HL-60 (cell line): ENCODE results near the gene SLC38A9.

Experiments
- DNase-seq, 2 experiments: peaks; one replicate each; pipeline ENCODE4 v3.0.0-alpha.2; 2010 to 2020; ENCODE audit warnings: low read depth in 1 of 2, low spot score in 1 of 2
- H3K27ac ChIP-seq: fragments of 250-450 bp; sonication (Bioruptor Pico); replicated peaks from 2 replicates; pipeline ENCODE4 v1.5.1; 2020; ENCODE audit warnings: mild to moderate bottlenecking, moderate library complexity
- H3K27me3 ChIP-seq: fragments of 250-450 bp; sonication (Bioruptor Pico); 2 replicates; pipeline ENCODE4 v1.5.1; 2021; ENCODE audit warnings: mild to moderate bottlenecking, moderate library complexity; ENCODE audit not compliant: insufficient read depth, poor library complexity, severe bottlenecking
- H3K4me3 ChIP-seq: replicated peaks from 2 replicates; pipeline ENCODE4 v1.5.1; 2011; ENCODE audit warnings: mild to moderate bottlenecking, control low read depth, low read length; ENCODE audit not compliant: insufficient read depth
- GABPA ChIP-seq: IDR thresholded peaks from 2 replicates; pipeline ENCODE4 v1.6.1; 2012; ENCODE audit warnings: low read depth
- POLR2AphosphoS5 ChIP-seq: IDR thresholded peaks from 2 replicates; pipeline ENCODE4 v1.6.1; 2012; ENCODE audit warnings: low read depth
- SPI1 ChIP-seq: IDR thresholded peaks from 2 replicates; pipeline ENCODE4 v1.6.1; 2012; ENCODE audit warnings: low read depth, mild to moderate bottlenecking, borderline replicate concordance
- TF ChIP-seq, protein P1 (sequence below): IDR thresholded peaks from 2 replicates; pipeline ENCODE4 v1.6.1; 2012; ENCODE audit warnings: low read depth; ENCODE audit not compliant: insufficient replicate concordance
- TF ChIP-seq, protein P2 (sequence below): IDR thresholded peaks from one replicate; pipeline ENCODE4 v1.5.1; 2011; ENCODE audit warnings: low read length, control low read depth, inconsistent platforms; ENCODE audit not compliant: insufficient read depth

The SLC38A9 gene

DNA sequence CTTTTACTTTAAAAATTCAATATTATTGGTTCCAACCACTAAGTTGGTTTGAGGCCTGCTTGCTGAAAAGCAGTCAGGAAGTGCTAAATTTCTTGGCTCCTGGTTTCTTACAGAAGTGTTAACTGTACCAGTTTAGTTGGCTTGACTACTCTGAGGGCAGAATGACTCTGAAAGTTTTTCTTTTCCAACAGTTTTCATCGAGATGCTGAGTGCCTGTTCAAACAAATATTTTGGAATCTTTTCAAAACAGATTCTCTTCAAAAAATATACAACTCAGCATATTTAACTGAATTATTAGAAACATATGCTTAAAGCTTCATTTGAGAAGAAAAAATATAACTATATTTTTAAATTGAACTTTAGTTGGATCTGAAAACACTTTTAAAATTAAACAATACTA, 37.0 kb downstream of the SLC38A9 start:
- H3K27ac ChIP-seq = no peak overlapping the region
- H3K27me3 ChIP-seq = no peaks in the 10 kb centered on the region
- TF ChIP-seq, protein P1, sequence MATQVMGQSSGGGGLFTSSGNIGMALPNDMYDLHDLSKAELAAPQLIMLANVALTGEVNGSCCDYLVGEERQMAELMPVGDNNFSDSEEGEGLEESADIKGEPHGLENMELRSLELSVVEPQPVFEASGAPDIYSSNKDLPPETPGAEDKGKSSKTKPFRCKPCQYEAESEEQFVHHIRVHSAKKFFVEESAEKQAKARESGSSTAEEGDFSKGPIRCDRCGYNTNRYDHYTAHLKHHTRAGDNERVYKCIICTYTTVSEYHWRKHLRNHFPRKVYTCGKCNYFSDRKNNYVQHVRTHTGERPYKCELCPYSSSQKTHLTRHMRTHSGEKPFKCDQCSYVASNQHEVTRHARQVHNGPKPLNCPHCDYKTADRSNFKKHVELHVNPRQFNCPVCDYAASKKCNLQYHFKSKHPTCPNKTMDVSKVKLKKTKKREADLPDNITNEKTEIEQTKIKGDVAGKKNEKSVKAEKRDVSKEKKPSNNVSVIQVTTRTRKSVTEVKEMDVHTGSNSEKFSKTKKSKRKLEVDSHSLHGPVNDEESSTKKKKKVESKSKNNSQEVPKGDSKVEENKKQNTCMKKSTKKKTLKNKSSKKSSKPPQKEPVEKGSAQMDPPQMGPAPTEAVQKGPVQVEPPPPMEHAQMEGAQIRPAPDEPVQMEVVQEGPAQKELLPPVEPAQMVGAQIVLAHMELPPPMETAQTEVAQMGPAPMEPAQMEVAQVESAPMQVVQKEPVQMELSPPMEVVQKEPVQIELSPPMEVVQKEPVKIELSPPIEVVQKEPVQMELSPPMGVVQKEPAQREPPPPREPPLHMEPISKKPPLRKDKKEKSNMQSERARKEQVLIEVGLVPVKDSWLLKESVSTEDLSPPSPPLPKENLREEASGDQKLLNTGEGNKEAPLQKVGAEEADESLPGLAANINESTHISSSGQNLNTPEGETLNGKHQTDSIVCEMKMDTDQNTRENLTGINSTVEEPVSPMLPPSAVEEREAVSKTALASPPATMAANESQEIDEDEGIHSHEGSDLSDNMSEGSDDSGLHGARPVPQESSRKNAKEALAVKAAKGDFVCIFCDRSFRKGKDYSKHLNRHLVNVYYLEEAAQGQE = no peak
- no peak for TF ChIP-seq POLR2AphosphoS5
- TF ChIP-seq, protein P2, sequence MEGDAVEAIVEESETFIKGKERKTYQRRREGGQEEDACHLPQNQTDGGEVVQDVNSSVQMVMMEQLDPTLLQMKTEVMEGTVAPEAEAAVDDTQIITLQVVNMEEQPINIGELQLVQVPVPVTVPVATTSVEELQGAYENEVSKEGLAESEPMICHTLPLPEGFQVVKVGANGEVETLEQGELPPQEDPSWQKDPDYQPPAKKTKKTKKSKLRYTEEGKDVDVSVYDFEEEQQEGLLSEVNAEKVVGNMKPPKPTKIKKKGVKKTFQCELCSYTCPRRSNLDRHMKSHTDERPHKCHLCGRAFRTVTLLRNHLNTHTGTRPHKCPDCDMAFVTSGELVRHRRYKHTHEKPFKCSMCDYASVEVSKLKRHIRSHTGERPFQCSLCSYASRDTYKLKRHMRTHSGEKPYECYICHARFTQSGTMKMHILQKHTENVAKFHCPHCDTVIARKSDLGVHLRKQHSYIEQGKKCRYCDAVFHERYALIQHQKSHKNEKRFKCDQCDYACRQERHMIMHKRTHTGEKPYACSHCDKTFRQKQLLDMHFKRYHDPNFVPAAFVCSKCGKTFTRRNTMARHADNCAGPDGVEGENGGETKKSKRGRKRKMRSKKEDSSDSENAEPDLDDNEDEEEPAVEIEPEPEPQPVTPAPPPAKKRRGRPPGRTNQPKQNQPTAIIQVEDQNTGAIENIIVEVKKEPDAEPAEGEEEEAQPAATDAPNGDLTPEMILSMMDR = no peak
- TF ChIP-seq SPI1 = no peak
- TF ChIP-seq GABPA = no peak
- no peak overlapping the region for H3K4me3 ChIP-seq
- no peak for DNase-seq

DNA sequence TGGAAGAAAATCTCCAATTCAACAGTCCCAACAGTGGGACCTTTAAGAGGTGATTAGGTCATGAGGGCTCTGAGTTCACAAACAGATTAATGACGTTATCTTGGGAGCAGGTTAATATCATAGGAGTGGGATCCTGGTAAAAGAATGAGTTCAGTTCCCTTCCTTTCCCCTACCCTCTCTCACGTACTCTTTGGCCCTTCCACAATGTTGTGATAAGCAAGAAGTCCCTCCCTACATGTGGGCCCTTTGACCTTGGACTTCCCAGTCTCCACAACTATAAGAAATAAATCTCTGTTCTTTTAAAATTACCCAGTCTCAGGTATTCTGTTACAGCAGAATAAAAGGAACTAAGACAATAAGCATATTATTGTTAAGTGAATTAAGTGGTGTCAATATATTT, 37.8 kb downstream of the SLC38A9 start:
- TF ChIP-seq GABPA = no peak
- TF ChIP-seq, protein P2 = no peak
- no peak for TF ChIP-seq POLR2AphosphoS5
- TF ChIP-seq, protein P1 = no peak
- TF ChIP-seq SPI1 = no peak
- no peak overlapping the region for H3K27ac ChIP-seq
- no peak overlapping the region for H3K4me3 ChIP-seq
- no peaks in the 10 kb centered on the region for H3K27me3 ChIP-seq
- DNase-seq = no peak

DNA sequence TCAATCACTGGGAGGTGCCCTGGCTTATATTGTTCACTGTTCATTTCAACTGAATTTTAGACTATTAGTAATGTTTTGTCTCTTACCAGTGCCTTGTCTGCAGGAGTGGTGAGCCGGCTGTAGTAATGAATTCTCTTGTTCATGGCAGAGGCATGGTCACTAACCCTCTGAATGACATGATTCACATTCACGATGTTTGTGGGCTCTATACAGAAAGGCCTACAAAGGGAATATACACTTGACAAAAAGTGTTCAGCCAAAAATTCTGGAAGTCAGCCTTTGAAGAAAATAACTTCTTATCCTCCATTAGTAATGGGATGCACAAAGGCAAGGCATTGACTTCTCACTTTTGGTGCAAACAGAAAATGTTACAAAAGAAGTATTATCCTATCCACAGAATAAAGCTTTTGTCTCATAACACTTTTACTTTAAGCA, 39.6 kb downstream of the SLC38A9 start:
- H3K27me3 ChIP-seq = no peaks in the 10 kb centered on the region
- no peak for TF ChIP-seq GABPA
- TF ChIP-seq, protein P2 = no peak
- TF ChIP-seq, protein P1 = no peak
- no peak for TF ChIP-seq POLR2AphosphoS5
- no peak for TF ChIP-seq SPI1
- H3K27ac ChIP-seq = no peak overlapping the region
- DNase-seq = no peak
- H3K4me3 ChIP-seq = no peak overlapping the region
